Lower leg skin (tissue), 4 donors: ENCODE data around the gene MED17. TPM values are rescaled to one million over a fixed set of nuclear protein-coding genes. Genes with fewer than 3 reads are reported as not detected.

Experiments
- DNase-seq, 2 donors: peaks; one replicate each; pipeline ENCODE4 v3.0.0-alpha.2; 2019; ENCODE audit warnings: low spot score in 2 of 2
- H3K4me3 ChIP-seq: fragments of 200-600 bp; sonication (generic); 2 replicates; pipeline ENCODE4 v1.5.1; 2017; ENCODE audit warnings: mild to moderate bottlenecking, low read depth; ENCODE audit not compliant: poor library complexity, severe bottlenecking
- CTCF ChIP-seq, 3 donors: fragments of 450-650 bp; IDR thresholded peaks; one replicate each; pipeline ENCODE4 v1.5.1; 2016; ENCODE audit warnings: antibody characterized with exemption in 3 of 3, mild to moderate bottlenecking in 3 of 3, moderate library complexity in 2 of 3
- POLR2A ChIP-seq, 2 donors: fragments of 450-650 bp; IDR thresholded peaks; one replicate each; pipeline ENCODE4 v1.6.1; 2016 to 2017; ENCODE audit warnings: antibody characterized with exemption in 2 of 2, mild to moderate bottlenecking in 1 of 2, moderate library complexity in 1 of 2
- WGBS, 2 donors: methylation state at CpG; one replicate each; pipeline ENCODE4 v1.1.5; 2018; 5-methylcytosine and 5-hydroxymethylcytosine counted together
- intact Hi-C: fragments of 100-400 bp; cut with DNase I; formaldehyde crosslinking; loops from one replicate; pipeline ENCODE4 v1.15.0; 2023; ENCODE audit warnings: low total_unique reads
- total RNA-seq, 4 donors: library from RNA; depleted of rRNA; stranded (reverse); fragments of >200 nt; gene quantifications; one replicate each; pipeline ENCODE4 v1.1.0, GENCODE V29; 2016

Gene MED17
- total RNA-seq, 4 donors from 2014 or later = 25.2 to 42.1 (median 35.5) TPM

GRCh38 chr11:93738647-93739081 lies 45.4 kb upstream of the MED17 start:
- no peak overlapping the region for H3K4me3 ChIP-seq
- 54 to 56% methylated on average over 6 of the region's 6 CpGs for WGBS, 2 donors
- intact Hi-C loops = no loop called here
- TF ChIP-seq POLR2A (IDR thresholded peaks at IDR 0.05) (no peak), CTCF (IDR thresholded peaks at IDR 0.05) (no peak)
- DNase-seq = no peak

- 7 to 8% methylated on average over 18 of the region's 18 CpGs for WGBS, 2 donors
- intact Hi-C loops = no loop called here
- TF ChIP-seq POLR2A (IDR thresholded peaks at IDR 0.05) (no peak), CTCF (IDR thresholded peaks at IDR 0.05) (no peak)
- peak overlapping the region; percentile 73 for H3K4me3 ChIP-seq
- no peak for DNase-seq
These were observed 43.9 kb upstream of the MED17 start for GRCh38 chr11:93740031-93740729.

GRCh38 chr11:93740730-93741093 lies 43.4 kb upstream of the MED17 start:
- WGBS, 2 donors = 0 to 1% methylated on average over 20 of the region's 20 CpGs

GRCh38 chr11:93741094-93741881 lies 42.8 kb upstream of the MED17 start, which contains the start of the genes C11orf54 and TAF1D:
C11orf54 (plus strand) TSS chr11:93741672; CDS start chr11:93747394, 5,722 bp downstream.
TAF1D (minus strand) TSS chr11:93741495; CDS start chr11:93739304, 2,191 bp downstream.
- TF ChIP-seq CTCF (IDR thresholded peaks at IDR 0.05) = no peak
- peak in 1 of 2 donors; percentile 58 for TF ChIP-seq POLR2A (IDR thresholded peaks at IDR 0.05)
- 0% methylated on average over 57 to 61 of the region's 65 CpGs for WGBS, 2 donors

More at GRCh38 chr11:93740730-93741093, 43.4 kb upstream of the MED17 start:
- intact Hi-C loops = no loop called here
- TF ChIP-seq CTCF (IDR thresholded peaks at IDR 0.05) (no peak), POLR2A (IDR thresholded peaks at IDR 0.05) (no peak)
- peak in 1 of 2 donors; percentile 88 for DNase-seq
- peak overlapping the region; percentile 73 for H3K4me3 ChIP-seq

GRCh38 chr11:93741882-93742226 lies 42.2 kb upstream of the MED17 start:
- intact Hi-C loops = no loop called here
- TF ChIP-seq CTCF (IDR thresholded peaks at IDR 0.05) = no peak
- no peak for TF ChIP-seq POLR2A (IDR thresholded peaks at IDR 0.05)
- DNase-seq = no peak
- WGBS, 2 donors = 0 to 2% methylated on average over 8 of the region's 8 CpGs
- peak overlapping the region; percentile 73 for H3K4me3 ChIP-seq

More at GRCh38 chr11:93741094-93741881, 42.8 kb upstream of the MED17 start, which contains the start of the genes C11orf54 and TAF1D:
- peak within 1 kb of the TSS; percentile 73 for H3K4me3 ChIP-seq
- peak; percentile 99 for DNase-seq
- intact Hi-C loops = no loop called here
